ENCODE data around the gene TMEM80.

DNA sequence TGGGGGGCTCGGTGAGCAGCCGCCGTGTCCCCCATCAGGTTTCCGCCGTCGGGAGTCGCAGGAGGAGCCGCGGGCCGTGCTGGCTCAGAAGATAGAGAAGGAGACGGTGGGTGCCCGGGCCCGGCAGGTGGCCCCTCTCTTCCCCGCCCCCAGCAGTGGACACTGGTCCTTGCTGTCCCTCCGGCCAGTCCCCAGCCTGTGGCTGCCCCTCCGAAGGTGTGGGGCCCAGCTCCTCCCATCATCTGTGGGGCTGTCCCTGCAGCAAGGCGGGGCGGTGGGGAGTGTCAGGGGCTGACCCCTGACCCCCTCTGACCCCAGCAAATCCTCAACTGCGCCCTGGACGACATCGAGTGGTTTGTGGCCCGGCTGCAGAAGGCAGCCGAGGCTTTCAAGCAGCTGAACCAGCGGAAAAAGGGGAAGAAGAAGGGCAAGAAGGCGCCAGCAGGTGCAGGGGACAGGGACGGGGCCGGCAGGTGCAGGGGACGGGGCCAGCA lies 25.7 kb downstream of the TMEM80 start:
- TF ChIP-seq, protein P1, sequence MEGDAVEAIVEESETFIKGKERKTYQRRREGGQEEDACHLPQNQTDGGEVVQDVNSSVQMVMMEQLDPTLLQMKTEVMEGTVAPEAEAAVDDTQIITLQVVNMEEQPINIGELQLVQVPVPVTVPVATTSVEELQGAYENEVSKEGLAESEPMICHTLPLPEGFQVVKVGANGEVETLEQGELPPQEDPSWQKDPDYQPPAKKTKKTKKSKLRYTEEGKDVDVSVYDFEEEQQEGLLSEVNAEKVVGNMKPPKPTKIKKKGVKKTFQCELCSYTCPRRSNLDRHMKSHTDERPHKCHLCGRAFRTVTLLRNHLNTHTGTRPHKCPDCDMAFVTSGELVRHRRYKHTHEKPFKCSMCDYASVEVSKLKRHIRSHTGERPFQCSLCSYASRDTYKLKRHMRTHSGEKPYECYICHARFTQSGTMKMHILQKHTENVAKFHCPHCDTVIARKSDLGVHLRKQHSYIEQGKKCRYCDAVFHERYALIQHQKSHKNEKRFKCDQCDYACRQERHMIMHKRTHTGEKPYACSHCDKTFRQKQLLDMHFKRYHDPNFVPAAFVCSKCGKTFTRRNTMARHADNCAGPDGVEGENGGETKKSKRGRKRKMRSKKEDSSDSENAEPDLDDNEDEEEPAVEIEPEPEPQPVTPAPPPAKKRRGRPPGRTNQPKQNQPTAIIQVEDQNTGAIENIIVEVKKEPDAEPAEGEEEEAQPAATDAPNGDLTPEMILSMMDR (conservative IDR thresholded peaks at IDR 0.05; ENCODE audit: low read length) = no peak
- no peak for TF ChIP-seq EZH2phosphoT487 (IDR thresholded peaks at IDR 0.05; ENCODE audit: borderline replicate concordance)
